Kidney (tissue), 14 donors: ENCODE results near the gene SCP2. TPM values are rescaled to one million over a fixed set of nuclear protein-coding genes. Genes with fewer than 3 reads are reported as not detected.

Experiments
- DNase-seq, 5 donors: peaks; one replicate each; pipeline ENCODE4 v3.0.0-alpha.2; 2013 to 2020
- FAIRE-seq: peaks from 2 replicates; lab custom pipeline; 2012; peaks lifted over from hg19 to GRCh38; lab: Jason Lieb, UNC
- H3K27ac ChIP-seq, 2 donors: one replicate each; pipeline ENCODE4 v1.7.0; 2013; ENCODE audit warnings: low read depth in 2 of 2, low read length in 2 of 2, inconsistent platforms in 1 of 2
- H3K27me3 ChIP-seq: one replicate; pipeline ENCODE4 v1.7.1; 2013; ENCODE audit warnings: low read length, inconsistent platforms; ENCODE audit not compliant: control insufficient read depth, insufficient read depth
- H3K36me3 ChIP-seq, 3 donors: one replicate each; pipeline versions ENCODE4 v1.7.0 to v1.7.1; 2013; ENCODE audit warnings: low read length in 3 of 3, control low read depth in 1 of 3, inconsistent platforms in 1 of 3; ENCODE audit not compliant: insufficient read depth in 3 of 3, control insufficient read depth in 2 of 3
- H3K4me1 ChIP-seq, 3 donors: one replicate each; pipeline versions ENCODE4 v1.7.0 to v1.7.1; 2013; ENCODE audit warnings: low read length in 3 of 3, inconsistent platforms in 1 of 3, low read depth in 1 of 3; ENCODE audit not compliant: control insufficient read depth in 2 of 3, insufficient read depth in 2 of 3
- H3K4me3 ChIP-seq, 3 donors: one replicate each; pipeline versions ENCODE4 v1.7.0 to v1.8.1; 2013; ENCODE audit warnings: low read length in 3 of 3, control low read depth in 1 of 3, inconsistent platforms in 1 of 3
- H3K9ac ChIP-seq, 3 donors: one replicate each; pipeline versions ENCODE4 v1.7.0 to v1.7.1; 2013; ENCODE audit warnings: low read length in 3 of 3, control low read depth in 1 of 3, inconsistent platforms in 1 of 3
- H3K9me3 ChIP-seq, 3 donors: one replicate each; pipeline versions ENCODE4 v1.7.0 to v1.7.1; 2013; ENCODE audit warnings: low read length in 3 of 3, control low read depth in 1 of 3, inconsistent platforms in 1 of 3; ENCODE audit not compliant: control insufficient read depth in 2 of 3, insufficient read depth in 1 of 3
- CTCF ChIP-seq: IDR thresholded peaks from 3 replicates; pipeline ENCODE4 v1.5.1; 2012; ENCODE audit warnings: mild to moderate bottlenecking, moderate library complexity, borderline replicate concordance; ENCODE audit not compliant: insufficient read depth; ENCODE audit errors: extremely low read depth
- intact Hi-C: fragments of 100-400 bp; cut with DNase I; formaldehyde crosslinking; loops from one replicate; pipeline ENCODE4 v1.11.1; 2022
- polyA plus RNA-seq: library from polyadenylated mRNA; stranded (reverse); fragments of 350-450 nt; fragmentation: Illumina TruSeq; extraction: RNeasy Lipid Tissue Mini Kit (QIAGEN cat#74804); gene quantifications from one replicate; pipeline ENCODE4 v1.2.3, GENCODE V29; 2014; ENCODE audit warnings: low read depth, low replicate concordance; ENCODE audit not compliant: insufficient read depth
- total RNA-seq: library from RNA; stranded (reverse); fragmentation: NEBNext Ultra II Directional; extraction: Animal tissue kit (Norgen Biotek cat#: 25700); gene quantifications from one replicate; pipeline ENCODE4 v1.2.1, GENCODE V29; 2021
- donor health status: control.
- donor health status: control.
- donor health status: control.
- donor health status: control.
- donor health status: control.
- donor health status: DM: yes; HTN: yes; CAD: no.
- donor health status: Normal renal cell carcinoma (clear cell type).

SCP2 gene
- total and polyA plus RNA-seq, 2 donors from 2014 or later, result 168 to 226 TPM

GRCh38 chr1:53061859-53062707, 135.0 kb downstream of the SCP2 start, which contains the start of gene PODN:
TSS of gene PODN (plus strand) at chr1:53062213. CDS start at chr1:53069856, 7,643 bp downstream.
- FAIRE-seq (no peak), DNase-seq (peak; percentile 42 to 75 (median 64))
- no peak for TF ChIP-seq CTCF
- H3K4me1 ChIP-seq, result peaks cover 0 to 3% (median 0%) of the 10 kb centered on the region in 3 donors
- no peak within 1 kb of the TSS for H3K27ac ChIP-seq
- H3K4me3 ChIP-seq, result peak within 1 kb of the TSS in 1 of 3 donors; percentile 44
- no peaks in the 10 kb centered on the region for H3K27me3 ChIP-seq
- peak within 1 kb of the TSS in 1 of 3 donors; percentile 19 for H3K9ac ChIP-seq
- H3K9me3 ChIP-seq, result no peaks in the 10 kb centered on the region
- intact Hi-C loops, result no loop called here
- H3K36me3 ChIP-seq, result no peaks in the 10 kb centered on the region

- H3K36me3 ChIP-seq, result no peaks in the 10 kb centered on the region
- TF ChIP-seq CTCF, result no peak
- DNase-seq (peak; percentile 50 to 67 (median 55)), FAIRE-seq (no peak)
- peak overlapping the region in 1 of 3 donors; percentile 44 for H3K4me3 ChIP-seq
- intact Hi-C loops, result no loop called here
- no peaks in the 10 kb centered on the region for H3K9me3 ChIP-seq
- peak overlapping the region in 1 of 3 donors; percentile 19 for H3K9ac ChIP-seq
- no peaks in the 10 kb centered on the region for H3K27me3 ChIP-seq
- no peak overlapping the region for H3K27ac ChIP-seq
- peaks cover 0 to 3% (median 0%) of the 10 kb centered on the region in 3 donors for H3K4me1 ChIP-seq
Observed at GRCh38 chr1:53062708-53063591, 135.9 kb downstream of the SCP2 start.

- DNase-seq (no peak), FAIRE-seq (no peak)
- TF ChIP-seq CTCF, result no peak
- Histone ChIP-seq H3K4me3 (no peak overlapping the region), H3K27ac (no peak overlapping the region), H3K4me1 (peaks cover 0 to 3% (median 0%) of the 10 kb centered on the region in 3 donors), H3K9ac (no peak overlapping the region), H3K9me3 (no peaks in the 10 kb centered on the region), H3K36me3 (no peaks in the 10 kb centered on the region), H3K27me3 (no peaks in the 10 kb centered on the region)
- intact Hi-C loops, result no loop called here
Observed at GRCh38 chr1:53063744-53064515, 136.9 kb downstream of the SCP2 start.
